OCI-LY7 (cell line): ENCODE data around the gene PTPRE. TPM values are rescaled to one million over a fixed set of nuclear protein-coding genes. Genes with fewer than 3 reads are reported as not detected.

ENCODE experiments used
- BruUV-seq: library from RNA; stranded (reverse); fragments of 400-500 nt; replicated peaks from 2 replicates; lab custom pipeline; 2021; lab: Mats Ljungman, UMichigan
- CTCF ChIA-PET: fragments of 300-600 bp; sonication (Branson Sonifier 250); formaldehyde crosslinking; loops from one replicate; lab custom pipeline; 2022; ENCODE audit warnings: antibody characterized with exemption; ENCODE audit not compliant: unreplicated experiment; lab: Charles Lee
- POLR2A ChIA-PET: fragments of 300-600 bp; sonication (Branson Sonifier 250); formaldehyde crosslinking; loops from one replicate; lab custom pipeline; 2022; ENCODE audit warnings: antibody characterized with exemption; lab: Charles Lee
- DNase-seq: peaks from one replicate; pipeline ENCODE4 v3.0.0-alpha.2; 2015; ENCODE audit warnings: low spot score
- H2AFZ ChIP-seq: fragments of 200-600 bp; sonication (generic), shearing (Covaris generic); 2 replicates; pipeline ENCODE4 v1.6.1; 2014; ENCODE audit warnings: mild to moderate bottlenecking, antibody characterized with exemption, low read length, moderate library complexity
- H3K27ac ChIP-seq: fragments of 200-600 bp; sonication (generic); 2 replicates; pipeline ENCODE4 v1.5.1; 2014; ENCODE audit warnings: mixed run types, low read depth, mild to moderate bottlenecking, moderate library complexity, low read length, inconsistent platforms; ENCODE audit not compliant: poor library complexity, severe bottlenecking
- H3K36me3 ChIP-seq: fragments of 200-600 bp; sonication (generic); 2 replicates; pipeline ENCODE4 v1.6.1; 2014; ENCODE audit warnings: mild to moderate bottlenecking, antibody characterized with exemption, low read length, moderate library complexity, mixed read lengths; ENCODE audit not compliant: insufficient read depth
- H3K4me1 ChIP-seq: fragments of 200-600 bp; sonication (generic); 2 replicates; pipeline ENCODE4 v1.5.1; 2014; ENCODE audit warnings: mild to moderate bottlenecking, low read length; ENCODE audit not compliant: insufficient read depth, poor library complexity, severe bottlenecking
- H3K4me2 ChIP-seq: fragments of 200-600 bp; sonication (generic); 2 replicates; pipeline ENCODE4 v1.6.1; 2014; ENCODE audit warnings: mild to moderate bottlenecking, low read length
- H3K4me3 ChIP-seq: fragments of 200-600 bp; sonication (generic); 2 replicates; pipeline ENCODE4 v1.5.1; 2014; ENCODE audit warnings: mild to moderate bottlenecking, low read depth, low read length; ENCODE audit not compliant: poor library complexity, severe bottlenecking
- H3K79me2 ChIP-seq: fragments of 200-600 bp; sonication (generic); 2 replicates; pipeline ENCODE4 v1.6.1; 2016; ENCODE audit warnings: low read depth, mild to moderate bottlenecking, low read length, moderate library complexity, mixed read lengths; ENCODE audit not compliant: insufficient read depth
- H3K9me2 ChIP-seq: fragments of 200-600 bp; sonication (generic); 2 replicates; pipeline ENCODE4 v1.6.1; 2016; ENCODE audit warnings: mild to moderate bottlenecking, low read length, mixed read lengths; ENCODE audit not compliant: insufficient read depth
- H3K9me3 ChIP-seq: fragments of 200-600 bp; sonication (generic); 2 replicates; pipeline ENCODE4 v1.6.1; 2014; ENCODE audit warnings: mild to moderate bottlenecking, mixed run types, low read length, mixed read lengths
- H4K20me1 ChIP-seq: fragments of 200-600 bp; sonication (generic); 2 replicates; pipeline ENCODE4 v1.6.1; 2014; ENCODE audit warnings: mild to moderate bottlenecking, antibody characterized with exemption, low read length, moderate library complexity, mixed read lengths; ENCODE audit not compliant: insufficient read depth
- CTCF ChIP-seq: fragments of 200-600 bp; sonication (generic); conservative IDR thresholded peaks from 2 replicates; pipeline ENCODE4 v1.5.1; 2014; ENCODE audit warnings: mild to moderate bottlenecking, antibody characterized with exemption, low read length, moderate library complexity, mixed read lengths
- EZH2phosphoT487 ChIP-seq: fragments of 200-600 bp; sonication (generic); IDR thresholded peaks from 2 replicates; pipeline ENCODE4 v1.6.1; 2018; ENCODE audit warnings: low read depth, borderline replicate concordance, mild to moderate bottlenecking, mixed run types, antibody characterized with exemption, low read length, moderate library complexity, mixed read lengths
- intact Hi-C: fragments of 100-400 bp; cut with micrococcal nuclease; formaldehyde crosslinking; loops from one replicate; pipeline ENCODE4 v1.10.0; 2022; ENCODE audit not compliant: unreplicated experiment
- total RNA-seq, 2 experiments: library from RNA; depleted of rRNA in 1 of 2; stranded (reverse); fragments of >200 nt in 1 of 2; shearing (Covaris generic) in 1 of 2; gene quantifications; 2 replicates each; pipeline ENCODE4 v1.2.3, GENCODE V29; 2014 to 2022

The PTPRE gene
- total RNA-seq, 2 experiments from 2014 or later = 6.8 to 8.3 TPM

GRCh38 chr10:127903789-127904188, 3.1 kb upstream of the PTPRE start:
- intact Hi-C loops = no loop called here

GRCh38 chr10:127904311-127905000, 2.4 kb upstream of the PTPRE start:
- no TSS peak for BruUV-seq
- intact Hi-C loops = no loop called here
- Histone ChIP-seq H3K36me3 (no peaks in the 10 kb centered on the region), H3K4me2 (no peak overlapping the region), H2AFZ (no peak overlapping the region), H3K79me2 (no peaks in the 10 kb centered on the region), H3K27ac (no peak overlapping the region), H3K9me3 (no peaks in the 10 kb centered on the region), H4K20me1 (no peaks in the 10 kb centered on the region), H3K9me2 (no peaks in the 10 kb centered on the region), H3K4me1 (no peaks in the 10 kb centered on the region), H3K4me3 (no peak overlapping the region)
- TF ChIP-seq EZH2phosphoT487 (no peak), CTCF (no peak)
- POLR2A ChIA-PET = no interaction called here
- CTCF ChIA-PET = no interaction called here
- no peak for DNase-seq

More at GRCh38 chr10:127903789-127904188, 3.1 kb upstream of the PTPRE start:
- Histone ChIP-seq H3K4me3 (no peak overlapping the region), H3K4me1 (no peaks in the 10 kb centered on the region), H3K79me2 (no peaks in the 10 kb centered on the region), H4K20me1 (no peaks in the 10 kb centered on the region), H3K27ac (no peak overlapping the region), H2AFZ (no peak overlapping the region), H3K9me2 (0 out of 2 replicates have a peak, but pooled peaks cover 4% of the 10 kb centered on the region), H3K36me3 (no peaks in the 10 kb centered on the region), H3K4me2 (no peak overlapping the region), H3K9me3 (no peaks in the 10 kb centered on the region)
- POLR2A ChIA-PET = no interaction called here
- DNase-seq = no peak
- no TSS peak for BruUV-seq
- TF ChIP-seq CTCF = no peak
- TF ChIP-seq EZH2phosphoT487 = no peak
- CTCF ChIA-PET = no interaction called here

GRCh38 chr10:127905001-127905847, 1.7 kb upstream of the PTPRE start:
- Histone ChIP-seq H3K79me2 (no peaks in the 10 kb centered on the region), H3K4me3 (no peak overlapping the region), H4K20me1 (no peaks in the 10 kb centered on the region), H2AFZ (no peak overlapping the region), H3K4me2 (no peak overlapping the region), H3K36me3 (no peaks in the 10 kb centered on the region), H3K9me3 (no peaks in the 10 kb centered on the region), H3K27ac (no peak overlapping the region), H3K4me1 (no peaks in the 10 kb centered on the region), H3K9me2 (no peaks in the 10 kb centered on the region)
- POLR2A ChIA-PET = no interaction called here
- no TSS peak for BruUV-seq
- CTCF ChIA-PET = no interaction called here
- DNase-seq = no peak
- intact Hi-C loops = no loop called here
- TF ChIP-seq CTCF = no peak
- no peak for TF ChIP-seq EZH2phosphoT487
